HCT116 (cell line): Measurements from ENCODE around the gene CTNNA2. TPM values are rescaled to one million over a fixed set of nuclear protein-coding genes. Genes with fewer than 3 reads are reported as not detected.

Source experiments
- ATAC-seq: fragments of 200-7000 bp; cut with Tn5 transposase; 2 replicates; pipeline ENCODE4 v1.9.1; 2020; ENCODE audit warnings: mild to moderate bottlenecking, moderate library complexity
- BruUV-seq: library from RNA; stranded (reverse); fragments of 400-500 nt; replicated peaks from 2 replicates; lab custom pipeline; 2021; lab: Mats Ljungman, UMichigan
- CTCF ChIA-PET: fragments of 300-600 bp; sonication (Branson Sonifier 250); formaldehyde crosslinking; loops from one replicate; lab custom pipeline; 2021; ENCODE audit warnings: antibody characterized with exemption; lab: Charles Lee
- POLR2A ChIA-PET: fragments of 300-600, 350-600 bp; sonication (Branson Sonifier 250); formaldehyde crosslinking; loops from one replicate; lab custom pipeline; 2021; ENCODE audit warnings: antibody characterized with exemption; lab: Charles Lee
- RAD21 ChIA-PET, 2 experiments: fragments of 300-600 bp; sonication (Branson Sonifier 250); formaldehyde crosslinking; loops; one replicate each; lab custom pipeline; 2023; ENCODE audit warnings: low total read pairs in 2 of 2; ENCODE audit not compliant: uncharacterized antibody in 2 of 2, unreplicated experiment in 2 of 2, low non-redundant PET in 1 of 2; lab: Charles Lee
- DNase-seq: peaks from one replicate; pipeline ENCODE4 v3.0.0-alpha.2; 2010; ENCODE audit warnings: low read depth, low spot score
- H2AFZ ChIP-seq: fragments of 200-600 bp; shearing (Covaris generic), sonication (generic); 2 replicates; pipeline ENCODE4 v1.6.1; 2017; ENCODE audit warnings: low read depth, mixed run types, mixed read lengths, antibody characterized with exemption, low read length; ENCODE audit not compliant: poor library complexity, severe bottlenecking
- H3K27ac ChIP-seq: 2 replicates; pipeline ENCODE4 v1.5.1; 2012; ENCODE audit warnings: low read depth, low read length
- H3K27me3 ChIP-seq: fragments of 200-600 bp; sonication (generic); 2 replicates; pipeline ENCODE4 v1.6.1; 2016; ENCODE audit warnings: mixed run types, low read length, mixed read lengths; ENCODE audit not compliant: insufficient read depth
- H3K36me3 ChIP-seq, 2 experiments: fragments of 200-500 bp in 1 of 2; fragments of 200-600 bp in 1 of 2; sonication (Bioruptor generic) in 1 of 2; sonication (generic) in 1 of 2; 2 replicates each; pipeline versions ENCODE4 v1.5.1 to v1.6.1; 2014 to 2016; ENCODE audit warnings: low read length in 2 of 2, inconsistent platforms in 1 of 2, mixed read lengths in 1 of 2, mixed run types in 1 of 2; ENCODE audit not compliant: insufficient read depth in 2 of 2, control insufficient read depth in 1 of 2
- H3K4me1 ChIP-seq, 2 experiments: fragments of 200-600 bp in 1 of 2; sonication (generic) in 1 of 2; 2 replicates each; pipeline versions ENCODE4 v1.5.1 to v1.6.1; 2012 to 2017; ENCODE audit warnings: low read length in 2 of 2, inconsistent platforms in 1 of 2, mild to moderate bottlenecking in 1 of 2, mixed read lengths in 1 of 2, mixed run types in 1 of 2, moderate library complexity in 1 of 2; ENCODE audit not compliant: insufficient read depth in 2 of 2, control insufficient read depth in 1 of 2
- H3K4me2 ChIP-seq: fragments of 200-600 bp; sonication (generic); 2 replicates; pipeline ENCODE4 v1.6.1; 2017; ENCODE audit warnings: mixed run types, low read length, mixed read lengths
- H3K4me3 ChIP-seq, 2 experiments: fragments of 200-600 bp in 1 of 2; sonication (generic) in 1 of 2; replicated peaks in 1 of 2; 2 replicates each; pipeline ENCODE4 v1.5.1; 2011 to 2016; ENCODE audit warnings: low read length in 2 of 2, control low read depth in 1 of 2, low read depth in 1 of 2, mild to moderate bottlenecking in 1 of 2, mixed read lengths in 1 of 2, mixed run types in 1 of 2
- H3K79me2 ChIP-seq: fragments of 200-600 bp; sonication (generic); 2 replicates; pipeline ENCODE4 v1.6.1; 2017; ENCODE audit warnings: mild to moderate bottlenecking, mixed run types, low read length, moderate library complexity, mixed read lengths; ENCODE audit not compliant: insufficient read depth
- H3K9ac ChIP-seq: fragments of 200-600 bp; sonication (generic); 2 replicates; pipeline ENCODE4 v1.6.1; 2016; ENCODE audit warnings: low read length, mixed read lengths
- H3K9me2 ChIP-seq: fragments of 200-600 bp; sonication (generic), shearing (Covaris generic); 2 replicates; pipeline ENCODE4 v1.6.1; 2017; ENCODE audit warnings: mixed run types, mild to moderate bottlenecking, moderate library complexity; ENCODE audit not compliant: insufficient read depth
- H3K9me3 ChIP-seq, 2 experiments: fragments of 200-500 bp in 1 of 2; fragments of 200-600 bp in 1 of 2; sonication (Bioruptor generic) in 1 of 2; sonication (generic) in 1 of 2; 2 replicates each; pipeline ENCODE4 v1.6.1; 2014 to 2017; ENCODE audit warnings: low read length in 2 of 2, mixed read lengths in 2 of 2, inconsistent platforms in 1 of 2, low read depth in 1 of 2, mild to moderate bottlenecking in 1 of 2, mixed run types in 1 of 2, moderate library complexity in 1 of 2; ENCODE audit not compliant: control insufficient read depth in 1 of 2, insufficient read depth in 1 of 2
- H4K20me1 ChIP-seq: fragments of 200-600 bp; sonication (generic), shearing (Covaris generic); 2 replicates; pipeline ENCODE4 v1.6.1; 2017; ENCODE audit warnings: mixed run types, mild to moderate bottlenecking, moderate library complexity; ENCODE audit not compliant: insufficient read depth
- EGR1 ChIP-seq: IDR thresholded peaks from 2 replicates; pipeline ENCODE4 v1.6.1; 2012; ENCODE audit warnings: low read depth
- ELF1 ChIP-seq: IDR thresholded peaks from 2 replicates; pipeline ENCODE4 v1.6.1; 2012; ENCODE audit warnings: low read depth, borderline replicate concordance
- EZH2 ChIP-seq: fragments of 200-600 bp; sonication (generic); IDR thresholded peaks from 2 replicates; pipeline ENCODE4 v1.6.1; 2017; ENCODE audit warnings: antibody characterized with exemption, mixed run types
- JUND ChIP-seq: IDR thresholded peaks from 2 replicates; pipeline ENCODE4 v1.6.1; 2012
- RAD21 ChIP-seq: IDR thresholded peaks from 2 replicates; pipeline ENCODE4 v1.6.1; 2012; ENCODE audit warnings: low read depth, mild to moderate bottlenecking
- TCF7L2 ChIP-seq: IDR thresholded peaks from 2 replicates; pipeline ENCODE4 v1.7.0; 2011; ENCODE audit warnings: borderline replicate concordance, inconsistent platforms; ENCODE audit not compliant: insufficient read depth, insufficient read length; ENCODE audit errors: extremely low read depth
- ZNF274 ChIP-seq: fragments of 200-500 bp; sonication (Bioruptor generic); IDR thresholded peaks from 2 replicates; pipeline ENCODE4 v1.6.1; 2014; ENCODE audit warnings: mild to moderate bottlenecking, low read depth, low read length, inconsistent platforms
- intact Hi-C: fragments of 100-400 bp; cut with micrococcal nuclease; formaldehyde crosslinking; loops from 2 replicates; pipeline ENCODE4 v1.10.0; 2022
- total RNA-seq: library from RNA; stranded (reverse); gene quantifications from one replicate; pipeline ENCODE4 v1.2.1, GENCODE V29; 2021; ENCODE audit not compliant: unreplicated experiment
- TF ChIP-seq, protein P1 (sequence below), 3 experiments: fragments of 200-600 bp in 1 of 3; sonication (generic) in 1 of 3; IDR thresholded peaks in 2 of 3; conservative IDR thresholded peaks in 1 of 3; 2 replicates each; pipeline ENCODE4 v1.5.1; 2012 to 2017; ENCODE audit warnings: low read depth in 2 of 3, low read length in 2 of 3, antibody characterized with exemption in 1 of 3, borderline replicate concordance in 1 of 3, control low read depth in 1 of 3, mild to moderate bottlenecking in 1 of 3, mixed read lengths in 1 of 3, mixed run types in 1 of 3, moderate library complexity in 1 of 3; ENCODE audit not compliant: insufficient read depth in 1 of 3
- TF ChIP-seq, protein P2 (sequence below): IDR thresholded peaks from 2 replicates; pipeline ENCODE4 v1.6.1; 2012; ENCODE audit warnings: low read depth
- TF ChIP-seq, protein P3 (sequence below): IDR thresholded peaks from 2 replicates; pipeline ENCODE4 v1.6.1; 2011; ENCODE audit warnings: mild to moderate bottlenecking, low read length, moderate library complexity; ENCODE audit not compliant: insufficient replicate concordance; ENCODE audit errors: extremely low read depth

Gene CTNNA2
- total RNA-seq, 1 experiment from 2014 or later = not detected

DNA sequence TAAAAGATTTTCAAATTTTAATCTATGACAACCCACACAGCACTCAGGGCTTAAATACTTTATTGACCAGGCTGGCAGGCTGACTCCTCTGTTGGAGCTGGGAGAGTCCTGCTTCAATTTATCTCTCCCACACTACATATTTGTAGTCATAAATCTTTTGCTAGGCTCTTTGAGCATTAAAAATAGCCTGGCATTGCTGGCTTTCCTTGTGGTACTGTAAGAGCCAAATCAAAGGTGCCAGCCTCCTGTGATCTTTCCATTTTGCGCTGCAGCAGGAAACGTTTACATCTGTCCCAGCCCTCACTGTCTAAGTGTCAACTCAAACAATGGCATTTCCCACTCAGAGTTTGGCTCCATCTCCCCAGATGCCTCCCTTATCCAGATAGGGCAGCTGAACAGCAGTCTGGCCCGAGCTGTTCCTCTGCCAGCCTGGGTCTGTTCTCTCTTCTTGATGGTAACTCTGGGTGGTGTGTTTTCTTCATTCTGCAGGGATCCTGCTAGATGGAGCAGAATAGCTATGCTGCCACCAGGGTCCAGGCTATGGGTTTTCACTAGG lies 729.6 kb downstream of the CTNNA2 start:
- Histone ChIP-seq H2AFZ (no peak overlapping the region), H3K4me3 (no peak overlapping the region), H4K20me1 (no peaks in the 10 kb centered on the region), H3K9me3 (peaks cover 0 to 4% of the 10 kb centered on the region in 2 experiments; a peak in 2 of 4 replicates), H3K79me2 (no peaks in the 10 kb centered on the region), H3K27ac (no peak overlapping the region), H3K9me2 (no peaks in the 10 kb centered on the region), H3K27me3 (no peaks in the 10 kb centered on the region), H3K9ac (no peak overlapping the region), H3K4me2 (no peak overlapping the region), H3K4me1 (no peaks in the 10 kb centered on the region), H3K36me3 (no peaks in the 10 kb centered on the region)
- CTCF ChIA-PET = no interaction called here
- DNase-seq (no peak), ATAC-seq (no peak)
- no TSS peak for BruUV-seq
- TF ChIP-seq, protein P1, sequence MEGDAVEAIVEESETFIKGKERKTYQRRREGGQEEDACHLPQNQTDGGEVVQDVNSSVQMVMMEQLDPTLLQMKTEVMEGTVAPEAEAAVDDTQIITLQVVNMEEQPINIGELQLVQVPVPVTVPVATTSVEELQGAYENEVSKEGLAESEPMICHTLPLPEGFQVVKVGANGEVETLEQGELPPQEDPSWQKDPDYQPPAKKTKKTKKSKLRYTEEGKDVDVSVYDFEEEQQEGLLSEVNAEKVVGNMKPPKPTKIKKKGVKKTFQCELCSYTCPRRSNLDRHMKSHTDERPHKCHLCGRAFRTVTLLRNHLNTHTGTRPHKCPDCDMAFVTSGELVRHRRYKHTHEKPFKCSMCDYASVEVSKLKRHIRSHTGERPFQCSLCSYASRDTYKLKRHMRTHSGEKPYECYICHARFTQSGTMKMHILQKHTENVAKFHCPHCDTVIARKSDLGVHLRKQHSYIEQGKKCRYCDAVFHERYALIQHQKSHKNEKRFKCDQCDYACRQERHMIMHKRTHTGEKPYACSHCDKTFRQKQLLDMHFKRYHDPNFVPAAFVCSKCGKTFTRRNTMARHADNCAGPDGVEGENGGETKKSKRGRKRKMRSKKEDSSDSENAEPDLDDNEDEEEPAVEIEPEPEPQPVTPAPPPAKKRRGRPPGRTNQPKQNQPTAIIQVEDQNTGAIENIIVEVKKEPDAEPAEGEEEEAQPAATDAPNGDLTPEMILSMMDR (IDR thresholded peaks at IDR 0.05 in 2 of 3, conservative IDR thresholded peaks at IDR 0.05 in 1 of 3; ENCODE audit: borderline replicate concordance in 1 of 3, insufficient read depth in 1 of 3, low read depth in 2 of 3, low read length in 2 of 3) = no peak
- TF ChIP-seq ELF1 (no peak), EGR1 (no peak), EZH2 (no peak), ZNF274 (no peak), RAD21 (no peak), JUND (no peak), TCF7L2 (no peak)
- TF ChIP-seq, protein P2, sequence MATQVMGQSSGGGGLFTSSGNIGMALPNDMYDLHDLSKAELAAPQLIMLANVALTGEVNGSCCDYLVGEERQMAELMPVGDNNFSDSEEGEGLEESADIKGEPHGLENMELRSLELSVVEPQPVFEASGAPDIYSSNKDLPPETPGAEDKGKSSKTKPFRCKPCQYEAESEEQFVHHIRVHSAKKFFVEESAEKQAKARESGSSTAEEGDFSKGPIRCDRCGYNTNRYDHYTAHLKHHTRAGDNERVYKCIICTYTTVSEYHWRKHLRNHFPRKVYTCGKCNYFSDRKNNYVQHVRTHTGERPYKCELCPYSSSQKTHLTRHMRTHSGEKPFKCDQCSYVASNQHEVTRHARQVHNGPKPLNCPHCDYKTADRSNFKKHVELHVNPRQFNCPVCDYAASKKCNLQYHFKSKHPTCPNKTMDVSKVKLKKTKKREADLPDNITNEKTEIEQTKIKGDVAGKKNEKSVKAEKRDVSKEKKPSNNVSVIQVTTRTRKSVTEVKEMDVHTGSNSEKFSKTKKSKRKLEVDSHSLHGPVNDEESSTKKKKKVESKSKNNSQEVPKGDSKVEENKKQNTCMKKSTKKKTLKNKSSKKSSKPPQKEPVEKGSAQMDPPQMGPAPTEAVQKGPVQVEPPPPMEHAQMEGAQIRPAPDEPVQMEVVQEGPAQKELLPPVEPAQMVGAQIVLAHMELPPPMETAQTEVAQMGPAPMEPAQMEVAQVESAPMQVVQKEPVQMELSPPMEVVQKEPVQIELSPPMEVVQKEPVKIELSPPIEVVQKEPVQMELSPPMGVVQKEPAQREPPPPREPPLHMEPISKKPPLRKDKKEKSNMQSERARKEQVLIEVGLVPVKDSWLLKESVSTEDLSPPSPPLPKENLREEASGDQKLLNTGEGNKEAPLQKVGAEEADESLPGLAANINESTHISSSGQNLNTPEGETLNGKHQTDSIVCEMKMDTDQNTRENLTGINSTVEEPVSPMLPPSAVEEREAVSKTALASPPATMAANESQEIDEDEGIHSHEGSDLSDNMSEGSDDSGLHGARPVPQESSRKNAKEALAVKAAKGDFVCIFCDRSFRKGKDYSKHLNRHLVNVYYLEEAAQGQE = no peak
- TF ChIP-seq, protein P3, sequence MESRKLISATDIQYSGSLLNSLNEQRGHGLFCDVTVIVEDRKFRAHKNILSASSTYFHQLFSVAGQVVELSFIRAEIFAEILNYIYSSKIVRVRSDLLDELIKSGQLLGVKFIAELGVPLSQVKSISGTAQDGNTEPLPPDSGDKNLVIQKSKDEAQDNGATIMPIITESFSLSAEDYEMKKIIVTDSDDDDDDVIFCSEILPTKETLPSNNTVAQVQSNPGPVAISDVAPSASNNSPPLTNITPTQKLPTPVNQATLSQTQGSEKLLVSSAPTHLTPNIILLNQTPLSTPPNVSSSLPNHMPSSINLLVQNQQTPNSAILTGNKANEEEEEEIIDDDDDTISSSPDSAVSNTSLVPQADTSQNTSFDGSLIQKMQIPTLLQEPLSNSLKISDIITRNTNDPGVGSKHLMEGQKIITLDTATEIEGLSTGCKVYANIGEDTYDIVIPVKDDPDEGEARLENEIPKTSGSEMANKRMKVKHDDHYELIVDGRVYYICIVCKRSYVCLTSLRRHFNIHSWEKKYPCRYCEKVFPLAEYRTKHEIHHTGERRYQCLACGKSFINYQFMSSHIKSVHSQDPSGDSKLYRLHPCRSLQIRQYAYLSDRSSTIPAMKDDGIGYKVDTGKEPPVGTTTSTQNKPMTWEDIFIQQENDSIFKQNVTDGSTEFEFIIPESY = no peak
- POLR2A ChIA-PET = no interaction called here
- intact Hi-C loops = no loop called here
- RAD21 ChIA-PET = no interaction called here
